HG02870 (cell line): ENCODE measurements around the gene ZNF580.

Experiments
- ATAC-seq: cut with Tn5 transposase; IDR thresholded peaks from one replicate; pipeline ENCODE4 v1.9.1; 2021; ENCODE audit warnings: mild to moderate bottlenecking, moderate library complexity; ENCODE audit not compliant: unreplicated experiment

Gene ZNF580, protein sequence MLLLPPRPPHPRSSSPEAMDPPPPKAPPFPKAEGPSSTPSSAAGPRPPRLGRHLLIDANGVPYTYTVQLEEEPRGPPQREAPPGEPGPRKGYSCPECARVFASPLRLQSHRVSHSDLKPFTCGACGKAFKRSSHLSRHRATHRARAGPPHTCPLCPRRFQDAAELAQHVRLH

DNA sequence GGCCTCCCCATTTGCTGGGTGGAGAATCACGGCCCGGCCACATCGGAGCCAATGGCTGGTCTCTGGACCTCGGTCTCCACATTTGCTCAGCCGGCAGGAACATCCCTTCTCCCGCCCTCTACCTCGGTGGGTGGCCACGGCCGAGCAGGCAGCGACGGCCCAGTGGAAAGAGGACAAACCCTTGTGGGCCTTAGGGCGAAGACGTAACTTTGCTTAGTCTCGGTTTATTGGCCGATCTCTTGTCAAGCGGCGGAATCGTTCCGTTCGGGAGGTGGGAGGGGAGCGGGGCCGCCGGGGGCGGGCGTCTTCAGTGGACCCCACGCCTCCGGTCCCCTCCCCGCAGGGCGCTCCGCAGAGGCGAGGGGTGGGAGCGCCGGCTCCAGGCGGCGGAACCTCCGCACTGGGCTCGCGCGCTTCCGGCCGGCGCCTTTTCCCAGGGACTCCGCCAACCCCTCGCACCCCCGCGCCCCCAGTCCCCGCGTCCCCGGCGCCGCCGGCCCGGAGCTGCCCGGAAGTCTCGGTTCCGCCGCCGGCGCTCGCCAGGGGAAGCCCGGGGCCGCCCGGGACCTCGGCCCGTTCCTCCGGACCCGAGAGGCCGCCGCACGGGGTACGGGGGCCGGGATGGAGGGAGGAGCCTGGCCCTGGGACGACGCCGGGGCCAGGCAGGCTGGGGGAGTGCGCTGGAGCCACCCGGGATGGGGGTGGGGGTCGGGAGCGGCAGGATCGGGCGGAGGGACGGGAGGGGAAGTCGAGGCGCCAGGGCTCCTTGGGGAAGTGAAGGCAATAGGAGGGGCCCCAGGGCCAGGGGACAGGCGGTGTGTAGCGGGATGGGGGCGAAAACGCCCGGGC lies at the start of gene ZNF580:
Gene ZNF580, plus strand, starts transcription at position 426 of the 849 bp plus-strand sequence. CDS start 1,507 bp downstream, outside the sequence.
- no peak for ATAC-seq

DNA sequence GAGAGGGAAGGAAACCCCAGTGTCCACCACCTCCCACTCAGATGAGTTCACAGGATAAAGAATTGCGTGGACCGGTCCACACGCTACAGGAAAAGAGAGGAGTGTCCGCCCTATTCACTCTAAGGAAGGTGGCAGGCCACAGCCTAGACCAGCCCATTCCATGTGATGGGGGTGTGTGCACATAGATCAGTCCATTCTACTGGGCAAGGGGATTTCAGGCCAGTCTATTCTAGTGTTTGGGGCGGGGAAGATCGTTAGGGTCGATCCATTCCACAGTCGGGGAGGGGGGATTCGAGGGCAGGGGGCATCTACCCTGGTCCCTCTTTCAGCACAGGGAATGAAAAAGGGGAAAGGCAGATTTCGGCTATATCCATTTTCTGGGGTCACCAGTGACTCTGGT lies 49.2 kb upstream of the ZNF580 start:
- no peak for ATAC-seq

DNA sequence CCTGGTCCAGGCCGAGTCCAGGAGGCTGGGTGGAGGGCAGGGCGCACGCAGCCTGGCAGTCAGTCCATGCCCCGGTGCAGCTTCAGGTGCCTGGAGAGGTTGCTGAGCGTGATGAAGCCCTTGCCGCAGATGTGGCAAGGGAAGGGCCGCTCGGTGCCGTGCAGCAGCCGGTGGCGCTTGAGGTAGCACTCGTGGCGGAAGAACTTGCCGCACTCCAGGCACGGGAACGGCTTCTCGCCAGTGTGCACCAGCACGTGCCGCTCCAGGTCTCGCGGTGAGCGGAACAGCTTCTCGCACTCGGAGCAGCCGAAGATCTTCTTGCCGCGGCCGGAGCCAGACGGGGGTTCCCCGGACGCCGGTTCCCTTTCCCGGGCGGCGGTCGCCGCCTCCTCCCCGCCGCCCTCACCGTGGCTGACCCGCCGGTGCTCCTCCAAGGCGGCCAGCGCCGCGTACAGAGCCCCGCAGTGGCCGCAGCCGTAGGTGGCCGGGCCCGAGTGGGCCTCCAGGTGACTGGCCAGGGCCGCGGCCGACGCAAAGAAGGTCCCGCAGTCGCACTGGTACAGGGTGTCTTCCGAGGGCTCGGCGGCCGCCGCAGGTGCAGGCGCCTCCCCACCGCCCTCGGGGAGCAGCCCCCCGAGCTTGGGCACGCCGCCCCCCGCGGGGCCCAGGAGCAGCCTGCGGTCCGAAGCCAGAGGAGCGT lies 48.3 kb upstream of the ZNF580 start:
- ATAC-seq, result no peak

DNA sequence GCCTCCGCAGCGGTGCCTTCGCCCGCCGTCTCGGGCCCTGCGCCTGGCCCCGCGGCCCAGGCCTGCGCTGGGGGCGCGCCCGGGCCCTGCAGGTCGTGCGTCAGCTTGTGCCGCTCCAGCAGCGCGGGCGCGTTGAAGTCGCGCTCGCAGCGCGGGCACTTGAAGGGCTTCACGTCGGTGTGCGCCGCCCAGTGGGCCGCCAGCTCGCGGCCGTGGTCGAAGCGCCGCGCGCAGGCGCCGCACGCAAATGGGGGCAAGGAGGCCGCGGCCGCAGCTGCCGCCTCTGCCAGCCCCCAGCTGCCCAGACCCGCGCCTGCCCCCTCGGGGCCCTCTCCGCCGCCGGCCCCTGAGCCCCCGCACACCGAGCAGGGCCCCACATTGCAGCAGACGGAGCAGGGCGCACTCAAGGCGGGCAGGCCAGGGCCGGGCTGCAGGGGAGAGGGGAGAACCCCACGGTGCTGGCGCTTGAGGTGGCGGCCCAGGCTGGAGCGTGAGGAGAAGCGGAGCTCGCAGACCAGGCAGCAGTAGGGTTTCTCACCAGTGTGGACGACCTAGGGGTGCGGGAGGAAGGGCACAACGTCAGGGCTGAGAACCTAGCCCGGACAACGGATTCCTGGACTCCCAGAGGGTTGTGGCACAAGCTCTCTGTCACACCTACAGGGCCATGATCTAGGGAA lies 47.6 kb upstream of the ZNF580 start:
- ATAC-seq, result no peak

DNA sequence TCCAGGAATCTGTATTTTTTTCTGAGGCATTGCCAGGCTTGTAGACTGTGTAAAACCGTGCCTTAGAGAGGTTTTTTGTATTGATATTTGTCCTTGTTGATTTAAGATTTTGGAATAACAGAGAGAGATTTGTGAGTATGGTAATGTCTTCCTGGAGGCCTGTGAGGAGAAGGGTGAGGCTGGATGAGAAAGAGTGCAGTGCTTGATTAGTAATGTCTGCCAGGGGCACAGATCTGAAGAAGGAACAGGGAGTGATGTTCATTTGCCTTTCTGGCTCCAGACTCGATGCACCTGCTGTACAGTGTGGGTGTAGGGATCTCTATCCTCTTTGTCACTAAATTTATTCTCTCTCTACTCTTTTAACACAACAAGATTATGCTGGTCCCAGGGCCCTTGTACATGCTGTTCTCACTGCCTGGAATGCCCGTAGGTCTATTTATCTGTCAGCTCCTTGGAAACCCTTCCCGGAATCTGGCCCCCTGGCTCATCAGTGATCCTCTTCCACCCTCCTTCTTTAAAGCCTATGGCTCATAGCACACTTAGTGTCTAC lies 45.7 kb upstream of the ZNF580 start:
- no peak for ATAC-seq

DNA sequence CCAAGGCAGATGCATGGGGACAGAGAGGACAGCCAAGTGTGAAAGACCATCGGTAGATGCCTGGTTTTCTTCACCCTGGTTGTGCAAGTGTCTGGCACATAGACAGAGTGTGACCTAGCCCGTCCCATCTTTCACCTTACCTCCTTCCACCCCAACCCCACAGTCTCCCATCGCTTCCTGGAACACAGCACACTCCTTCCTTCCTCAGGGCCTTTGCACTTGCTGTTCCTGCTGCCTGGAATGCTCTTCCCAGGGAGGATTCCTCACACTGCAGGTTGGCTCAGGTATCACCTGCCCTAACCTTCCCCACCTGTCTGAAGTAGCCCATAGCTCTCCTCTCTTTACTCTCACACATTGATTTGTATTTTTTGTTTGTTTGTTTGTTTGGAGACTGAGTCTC lies 44.5 kb upstream of the ZNF580 start:
- ATAC-seq, result no peak

DNA sequence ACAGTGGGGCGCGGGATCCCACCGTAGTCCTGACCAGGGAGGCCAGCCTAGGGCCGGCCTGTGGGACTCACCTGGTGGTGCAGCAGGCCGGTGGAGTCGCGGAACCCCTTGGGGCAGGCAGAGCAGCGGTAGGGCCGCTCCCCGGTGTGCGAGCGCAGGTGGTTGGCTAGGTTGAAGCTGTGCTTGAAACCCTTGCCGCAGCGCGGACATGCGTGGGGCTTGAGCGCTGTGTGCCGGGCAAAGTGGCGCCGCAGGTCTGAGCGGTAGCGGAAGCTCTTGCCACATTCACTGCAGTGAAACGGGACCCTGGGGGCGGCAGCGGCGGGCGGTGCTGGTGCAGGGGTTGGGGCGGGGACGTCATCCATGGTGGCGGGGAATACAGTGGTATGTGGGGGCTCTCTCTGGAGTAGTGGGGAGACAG lies 43.3 kb upstream of the ZNF580 start:
- no peak for ATAC-seq

DNA sequence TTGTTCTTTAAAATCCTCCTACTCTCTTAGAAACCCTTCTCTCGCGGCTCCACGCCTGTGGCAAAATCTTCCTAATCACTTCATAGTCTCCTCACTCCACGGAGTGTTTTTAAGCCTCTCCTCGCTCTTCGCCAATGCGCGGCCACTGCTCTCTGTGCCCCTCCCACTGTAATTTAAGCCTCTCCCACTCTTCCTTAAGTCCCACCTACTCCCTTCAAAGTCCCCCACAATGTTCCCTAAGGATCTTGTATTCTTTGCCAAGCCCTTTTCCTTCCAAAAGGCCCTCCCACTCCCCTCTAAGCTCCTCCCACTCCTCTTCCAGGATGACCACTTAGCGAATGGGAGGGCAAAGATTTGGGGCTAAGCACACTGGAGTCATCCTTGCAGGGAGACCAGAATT lies 42.8 kb upstream of the ZNF580 start:
- ATAC-seq, result no peak

DNA sequence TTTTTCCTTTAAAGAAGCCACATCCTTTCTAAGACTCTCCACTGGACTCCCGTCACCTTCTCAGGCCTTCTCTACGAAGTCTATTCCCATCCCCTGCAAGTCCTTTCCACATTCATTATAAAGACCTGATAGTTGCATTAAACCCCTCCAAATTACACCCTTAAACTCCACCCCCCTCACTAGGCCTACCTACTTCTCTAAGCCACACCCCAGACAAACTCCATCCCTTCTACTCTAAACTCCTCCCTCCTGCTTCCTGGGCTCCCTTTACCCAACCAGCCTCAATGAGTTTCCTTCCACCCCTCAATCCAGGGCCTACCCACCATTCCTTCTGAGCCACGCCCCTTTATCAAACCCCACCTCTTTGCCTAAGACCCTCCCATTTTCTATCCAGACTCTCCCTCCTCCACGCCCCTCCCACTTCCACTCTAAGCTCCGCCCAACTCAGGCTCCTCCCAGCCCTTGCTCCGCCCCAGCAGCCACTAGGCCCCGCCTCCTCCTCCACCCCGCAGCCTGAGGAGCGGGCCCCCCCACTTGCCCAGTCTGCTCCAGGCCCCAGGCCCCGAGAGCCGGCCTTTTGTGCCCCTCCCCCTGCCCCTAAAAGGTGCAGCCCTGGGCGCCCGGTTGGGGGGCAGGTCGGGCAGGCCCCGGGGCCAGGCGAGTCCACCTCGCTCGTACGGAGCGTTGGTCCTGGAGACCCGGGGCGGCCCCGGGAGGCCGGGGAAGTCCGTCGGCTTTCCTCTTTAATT lies 41.9 kb upstream of the ZNF580 start:
- ATAC-seq, result peak; percentile 49

DNA sequence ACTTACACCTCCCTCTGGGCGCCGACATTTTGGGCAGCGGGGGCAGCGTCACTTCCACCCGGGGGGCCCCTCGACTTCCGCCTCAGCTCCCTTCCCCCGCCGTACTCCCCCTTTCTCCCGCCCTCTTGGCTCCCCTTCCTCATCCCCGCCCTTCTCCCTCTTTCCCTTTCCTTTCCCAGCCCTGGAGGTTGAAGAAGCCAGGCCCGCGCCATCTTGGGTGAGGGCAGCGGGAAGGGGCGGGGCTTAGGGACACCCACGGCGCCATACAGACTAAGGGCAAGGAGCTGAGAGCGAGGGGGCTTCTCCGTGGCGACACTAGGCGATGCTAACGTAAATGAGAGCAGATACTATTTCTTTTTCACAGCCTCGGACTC lies 41.3 kb upstream of the ZNF580 start, which contains the start of gene FIZ1:
Gene FIZ1, minus strand, starts transcription at position 50 of the 374 bp plus-strand sequence. CDS start 1,652 bp downstream, outside the sequence.
- peak; percentile 52 for ATAC-seq

DNA sequence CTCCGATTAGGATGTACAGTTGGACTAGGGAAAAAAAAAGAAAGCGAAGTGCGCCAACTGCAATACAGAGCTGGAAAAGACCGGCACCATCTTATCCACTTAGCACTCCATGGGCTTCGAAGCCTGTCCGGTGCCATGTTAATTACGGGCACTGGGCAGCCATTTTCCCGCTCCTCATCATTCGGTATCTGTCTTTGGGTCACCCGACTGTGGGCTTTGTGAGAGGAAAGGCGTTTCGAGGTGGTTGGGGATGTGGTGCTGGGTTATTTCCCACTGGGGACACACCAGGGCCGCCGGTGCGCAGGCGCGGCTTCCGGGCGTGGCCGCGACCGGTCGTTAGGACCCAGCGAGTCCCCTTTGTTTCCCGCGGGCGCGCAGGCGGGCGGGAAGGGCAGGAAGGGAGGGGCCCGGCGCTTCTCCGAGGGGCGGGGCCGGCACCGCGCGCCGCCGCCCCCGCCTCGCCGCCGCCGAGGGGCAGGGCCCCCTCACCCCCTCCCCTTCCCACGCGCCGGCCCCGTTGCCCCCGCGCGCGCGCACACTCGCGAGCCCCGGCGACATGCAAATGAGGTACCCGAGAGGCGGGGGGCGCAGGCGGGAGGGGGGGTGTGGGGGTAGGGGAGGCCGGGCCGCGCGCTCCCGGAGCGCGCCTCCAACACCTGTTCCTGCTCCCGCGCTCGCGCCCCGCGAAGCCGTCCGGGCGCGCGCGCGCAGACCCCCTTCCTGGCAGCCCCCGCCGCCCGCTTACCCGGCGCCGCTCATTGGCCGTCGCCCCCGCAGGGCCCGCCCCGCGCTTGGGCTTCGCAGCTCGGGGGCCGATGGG lies 40.8 kb upstream of the ZNF580 start, which contains the start of gene ZNF524:
Gene ZNF524, plus strand, starts transcription at position 447 of the 820 bp plus-strand sequence. CDS start 1,825 bp downstream, outside the sequence.
- peak; percentile 32 for ATAC-seq

DNA sequence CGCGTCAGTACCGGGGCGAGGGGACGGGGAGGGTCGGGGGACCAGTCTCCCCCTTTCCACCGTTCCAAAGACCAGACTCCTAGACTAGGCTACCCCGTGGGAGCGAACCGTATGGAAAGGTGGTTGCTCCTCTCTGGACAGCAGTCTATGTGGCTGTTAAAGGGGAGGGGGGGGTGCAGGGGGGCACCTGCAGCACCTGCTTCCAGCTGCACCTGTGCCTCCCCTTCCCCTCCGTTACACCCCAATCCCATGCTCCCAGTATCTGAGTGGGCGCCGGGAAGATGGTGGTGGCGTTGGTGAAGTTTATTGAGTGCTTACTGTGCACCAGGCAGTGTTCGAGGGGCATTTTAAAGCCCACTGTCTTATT lies 40.2 kb upstream of the ZNF580 start:
- ATAC-seq, result no peak

DNA sequence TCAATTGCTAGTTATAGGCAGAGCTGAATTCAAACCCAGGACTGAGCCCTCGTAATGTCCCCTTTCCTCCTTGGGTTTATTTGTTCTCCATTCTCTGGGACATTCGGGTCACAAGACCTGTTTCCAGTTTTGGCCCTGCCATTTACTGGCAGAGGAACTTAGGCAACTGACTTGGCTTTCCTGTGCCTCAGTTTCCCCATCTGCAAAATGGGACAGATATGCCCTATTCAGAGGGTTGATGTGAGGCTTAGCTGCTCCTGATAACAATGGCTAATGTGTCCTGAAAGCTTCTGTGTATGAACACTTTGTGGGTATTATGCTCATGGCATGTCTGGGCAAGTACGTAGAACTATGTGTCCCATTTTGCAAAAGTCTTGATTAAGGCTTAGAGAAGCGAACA lies 39.7 kb upstream of the ZNF580 start:
- no peak for ATAC-seq

DNA sequence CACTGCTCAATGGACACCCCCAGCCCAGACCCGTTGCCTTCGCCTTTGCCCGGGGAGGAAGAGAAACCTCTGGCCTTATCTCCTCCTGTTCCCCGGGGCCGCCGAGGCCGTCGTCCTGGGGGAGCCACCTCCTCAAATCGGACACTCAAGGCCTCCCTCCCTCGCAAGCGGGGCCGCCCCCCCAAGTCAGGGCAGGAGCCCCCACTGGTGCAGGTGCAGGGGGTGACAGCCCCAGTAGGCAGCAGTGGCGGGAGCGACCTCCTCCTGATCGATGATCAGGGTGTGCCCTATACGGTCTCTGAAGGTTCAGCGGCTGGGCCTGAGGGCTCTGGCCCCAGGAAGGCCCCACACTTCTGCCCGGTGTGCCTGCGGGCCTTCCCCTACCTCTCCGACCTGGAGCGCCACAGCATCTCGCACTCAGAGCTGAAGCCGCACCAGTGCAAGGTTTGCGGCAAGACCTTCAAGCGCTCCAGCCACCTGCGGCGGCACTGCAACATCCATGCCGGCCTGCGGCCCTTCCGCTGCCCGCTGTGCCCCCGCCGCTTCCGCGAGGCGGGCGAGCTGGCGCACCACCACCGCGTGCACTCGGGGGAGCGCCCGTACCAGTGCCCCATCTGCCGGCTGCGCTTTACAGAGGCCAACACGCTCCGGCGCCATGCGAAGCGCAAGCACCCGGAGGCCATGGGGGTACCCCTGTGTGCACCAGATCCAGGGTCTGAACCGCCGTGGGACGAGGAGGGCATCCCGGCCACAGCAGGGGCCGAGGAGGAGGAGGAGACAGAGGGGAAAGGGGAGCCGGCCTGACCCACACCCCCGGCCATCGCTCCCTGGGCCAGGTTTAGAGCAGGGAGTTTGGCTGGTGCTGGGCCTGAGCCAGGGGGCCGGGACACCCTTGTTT lies 38.4 kb upstream of the ZNF580 start:
- no peak for ATAC-seq

DNA sequence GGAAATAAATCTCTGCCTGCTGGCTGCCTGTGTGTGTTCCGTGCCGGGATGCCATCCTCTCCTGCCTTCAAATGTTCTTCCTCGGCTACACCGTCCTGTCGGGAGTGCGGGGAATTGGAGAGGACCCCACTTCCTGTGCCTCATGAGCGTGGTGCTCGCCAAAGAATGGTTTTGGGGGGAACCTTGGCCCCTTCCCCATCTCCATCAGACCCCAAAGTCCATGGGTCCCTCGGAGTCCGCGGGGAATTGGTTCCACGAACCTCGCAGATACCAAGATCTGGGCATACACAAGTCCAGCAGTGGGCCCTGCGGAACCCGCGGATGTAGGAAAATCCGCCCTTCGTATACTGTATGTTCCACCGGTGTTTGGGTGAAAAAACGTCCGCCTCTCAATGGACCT lies 37.7 kb upstream of the ZNF580 start:
- no peak for ATAC-seq

DNA sequence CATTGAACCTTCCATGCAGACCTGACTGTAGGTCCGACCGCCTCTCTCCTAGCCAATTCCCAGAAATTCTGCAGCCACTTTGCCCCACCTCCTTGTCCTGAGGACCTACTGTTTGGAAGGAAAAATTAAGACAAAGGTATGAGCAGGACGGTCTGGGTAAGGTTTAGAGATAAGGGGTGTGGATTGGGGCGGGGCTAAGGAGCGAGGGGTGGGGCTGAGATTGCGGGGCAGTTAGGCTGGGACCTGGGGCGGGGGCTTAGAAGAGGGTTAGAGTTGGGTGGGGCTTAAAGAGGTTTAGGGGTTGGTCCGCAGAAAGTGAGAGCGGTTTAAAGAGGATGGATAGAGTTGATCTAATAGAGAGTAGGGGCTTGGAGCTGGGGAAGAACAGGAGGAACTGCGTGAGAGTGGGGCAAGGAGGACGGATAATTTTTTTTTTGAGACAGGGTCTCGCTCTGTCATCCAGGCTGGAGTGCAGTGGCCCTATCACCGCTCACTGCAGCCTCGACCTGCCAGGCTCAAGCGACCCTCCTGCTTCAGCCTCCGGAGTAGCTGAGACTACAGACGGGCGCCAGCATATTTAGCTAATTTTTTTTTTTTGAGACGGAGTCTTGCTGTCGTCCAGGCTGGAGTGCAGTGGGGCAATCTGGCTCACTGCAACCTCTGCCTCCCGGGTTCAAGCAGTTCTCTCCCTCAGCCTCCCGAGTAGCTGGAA lies 37.1 kb upstream of the ZNF580 start:
- no peak for ATAC-seq

DNA sequence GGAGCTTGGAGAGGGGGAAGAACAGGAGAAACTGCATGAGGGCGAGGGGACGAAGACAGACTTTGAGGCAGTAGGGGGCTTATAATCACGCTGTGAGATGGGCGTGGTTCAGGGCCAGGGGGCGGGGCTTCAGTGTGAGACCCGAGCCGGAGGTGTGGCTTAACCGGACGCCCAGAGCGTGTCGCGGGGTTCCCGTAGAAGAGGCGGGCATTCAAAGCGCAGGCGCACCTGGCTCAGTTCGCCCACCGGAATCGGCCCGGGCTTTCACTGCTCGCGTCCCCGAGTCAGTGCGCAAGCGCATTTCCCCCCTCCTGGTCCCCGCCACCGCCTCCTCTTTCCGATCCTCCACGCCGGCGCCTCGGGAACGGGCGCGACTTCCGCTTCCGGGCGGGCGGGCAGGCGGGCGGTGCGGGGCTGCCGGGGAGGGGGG lies 35.6 kb upstream of the ZNF580 start:
- ATAC-seq, result peak; percentile 75
